Brain microvascular endothelial cell (primary cell): ENCODE results near the gene MND1.

ENCODE experiments used
- DNase-seq: peaks from one replicate; pipeline ENCODE4 v3.0.0-alpha.2; 2020
- H3K27ac ChIP-seq: fragments of 250-450 bp; sonication (Bioruptor Pico); 2 replicates; pipeline ENCODE4 v1.5.1; 2020; ENCODE audit warnings: mild to moderate bottlenecking, moderate library complexity
- H3K27me3 ChIP-seq: fragments of 250-450 bp; sonication (Bioruptor Pico); replicated peaks from 2 replicates; pipeline ENCODE4 v1.5.1; 2020; ENCODE audit warnings: mild to moderate bottlenecking
- H3K36me3 ChIP-seq: fragments of 250-450 bp; sonication (Bioruptor Pico); replicated peaks from 2 replicates; pipeline ENCODE4 v1.5.1; 2020; ENCODE audit warnings: mild to moderate bottlenecking
- H3K4me3 ChIP-seq: 2 replicates; pipeline ENCODE4 v1.5.1; 2011; ENCODE audit warnings: low read depth, mild to moderate bottlenecking, control low read depth, low read length, moderate library complexity
- CTCF ChIP-seq: IDR thresholded peaks from 2 replicates; pipeline ENCODE4 v1.5.1; 2011; ENCODE audit warnings: low read depth, mild to moderate bottlenecking, moderate library complexity, low read length, control low read depth, inconsistent platforms; ENCODE audit errors: missing control alignments
- in situ Hi-C: cut with HindIII; loops from 2 replicates; pipeline ENCODE4 v1.10.0; 2017; ENCODE audit warnings: low sequenced_read_pairs, low pct_ligation_motif_present

Gene MND1

DNA sequence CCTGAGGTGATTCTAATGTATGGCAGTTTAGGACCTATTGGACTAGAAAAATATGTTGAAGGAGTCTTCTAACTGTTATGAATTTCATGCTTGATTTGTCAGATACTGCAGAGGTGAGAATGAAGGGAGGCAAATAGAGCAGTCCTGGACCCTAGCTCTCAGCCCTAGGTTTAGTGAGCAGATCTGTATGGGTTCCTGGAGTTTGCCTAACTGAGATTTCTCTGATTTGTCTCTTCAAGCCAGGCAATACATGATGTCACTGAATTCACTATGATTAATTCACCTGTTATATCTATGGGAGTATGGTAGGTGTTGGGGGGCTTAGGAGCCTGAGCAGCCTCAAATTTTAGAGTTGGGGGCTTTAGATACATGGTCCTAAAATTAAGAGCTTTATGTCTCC, 2.6 kb downstream of the MND1 start:
- no peak for DNase-seq
- in situ Hi-C loops: no loop called here
- H3K36me3 ChIP-seq: no peaks in the 10 kb centered on the region
- TF ChIP-seq CTCF: no peak
- no peaks in the 10 kb centered on the region for H3K27me3 ChIP-seq
- H3K27ac ChIP-seq: no peak overlapping the region
- no peak overlapping the region for H3K4me3 ChIP-seq

DNA sequence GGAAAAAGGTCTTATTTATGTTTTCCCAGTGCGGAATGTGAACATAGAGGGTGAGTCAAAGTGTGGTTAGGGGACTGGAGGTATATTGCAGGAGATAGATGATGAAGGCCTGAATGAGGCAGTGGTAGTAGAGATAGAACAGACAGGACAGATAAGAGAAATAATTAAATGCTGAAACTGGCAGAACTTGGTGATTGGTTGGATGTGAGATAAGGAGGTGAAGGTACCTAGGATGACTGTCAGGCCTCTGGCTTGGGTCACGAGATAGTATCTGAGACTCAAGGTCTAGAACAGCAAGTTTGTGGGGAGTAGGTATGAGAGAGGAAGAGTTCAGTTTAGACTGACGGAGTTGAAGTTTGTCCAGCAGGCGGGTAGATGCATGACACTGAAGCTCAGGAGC, 3.5 kb downstream of the MND1 start:
- no peak overlapping the region for H3K4me3 ChIP-seq
- no peaks in the 10 kb centered on the region for H3K27me3 ChIP-seq
- no peaks in the 10 kb centered on the region for H3K36me3 ChIP-seq
- no peak for TF ChIP-seq CTCF
- in situ Hi-C loops: no loop called here
- no peak for DNase-seq
- no peak overlapping the region for H3K27ac ChIP-seq

DNA sequence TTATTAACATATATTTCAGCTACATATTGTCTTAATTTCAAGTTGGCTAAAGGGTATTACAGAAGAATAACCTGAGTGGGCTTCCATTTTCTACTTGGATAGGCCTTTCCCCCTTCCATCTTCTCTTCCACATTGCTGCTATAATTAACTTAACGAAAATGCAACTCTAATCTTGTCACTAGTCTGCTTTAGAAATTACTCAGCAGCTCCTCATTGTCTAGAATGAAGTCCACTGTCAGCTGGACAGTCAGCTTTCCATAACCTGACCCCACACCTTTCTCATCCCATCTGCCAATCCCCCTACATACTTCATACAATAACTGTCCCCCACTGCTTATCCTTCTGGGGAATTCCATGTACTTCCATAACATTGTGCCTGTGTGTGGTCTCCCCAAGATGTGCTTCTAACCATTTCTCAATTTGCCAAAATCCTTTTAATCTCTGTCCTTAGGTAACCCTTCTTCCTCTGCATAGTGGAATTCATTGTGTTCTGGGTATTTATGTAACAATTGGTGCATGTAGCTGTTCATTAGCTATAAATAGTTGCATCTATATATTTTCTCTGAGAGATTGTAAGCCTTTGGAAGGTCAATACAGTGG, 4.8 kb downstream of the MND1 start:
- H3K27me3 ChIP-seq: no peaks in the 10 kb centered on the region
- no peak for TF ChIP-seq CTCF
- no peak for DNase-seq
- in situ Hi-C loops: no loop called here
- no peak overlapping the region for H3K27ac ChIP-seq
- H3K36me3 ChIP-seq: no peaks in the 10 kb centered on the region
- no peak overlapping the region for H3K4me3 ChIP-seq

- H3K27me3 ChIP-seq: no peaks in the 10 kb centered on the region
- H3K4me3 ChIP-seq: no peak overlapping the region
- DNase-seq: peak; percentile 11
- no peak for TF ChIP-seq CTCF
- H3K27ac ChIP-seq: no peak overlapping the region
- in situ Hi-C loops: no loop called here
- no peaks in the 10 kb centered on the region for H3K36me3 ChIP-seq
Measured at GRCh38 chr4:153362184-153362583, 17.7 kb downstream of the MND1 start.

- DNase-seq: peak; percentile 7
- Histone ChIP-seq H3K36me3 (no peaks in the 10 kb centered on the region), H3K27me3 (no peaks in the 10 kb centered on the region), H3K4me3 (no peak overlapping the region), H3K27ac (no peak overlapping the region)
- in situ Hi-C loops: no loop called here
- TF ChIP-seq CTCF: no peak
Measured at GRCh38 chr4:153364061-153364460, 19.6 kb downstream of the MND1 start.

GRCh38 chr4:153365003-153365402, 20.5 kb downstream of the MND1 start:
- DNase-seq: no peak
- Histone ChIP-seq H3K27ac (no peak overlapping the region), H3K36me3 (no peaks in the 10 kb centered on the region), H3K27me3 (no peaks in the 10 kb centered on the region), H3K4me3 (no peak overlapping the region)
- in situ Hi-C loops: no loop called here
- no peak for TF ChIP-seq CTCF
